Heart left ventricle (tissue), 13 donors: ENCODE measurements around the gene TRAPPC14.

Source experiments
- CTCF ChIP-seq, 12 donors: fragments of 200-600 bp; sonication (generic) in 4 of 12; IDR thresholded peaks; one replicate each; pipeline versions ENCODE4 v1.5.0 to v1.8.0; 2018 to 2022; ENCODE audit warnings: antibody characterized with exemption in 12 of 12, mild to moderate bottlenecking in 5 of 12
- POLR2A ChIP-seq, 2 donors: fragments of 450-650 bp; IDR thresholded peaks; one replicate each; pipeline ENCODE4 v1.6.1; 2017; ENCODE audit warnings: antibody characterized with exemption in 2 of 2, mild to moderate bottlenecking in 2 of 2, moderate library complexity in 2 of 2
- donor health status: ischemic (EF 13 %, LVEDD 7.1; RV severe dilation, severe dysfunction).
- donor health status: DM: no; HTN: yes; CAD: no.
- donor health status: DM: no; HTN: no; CAD: no.
- donor health status: ischemic (EF 25% LVEDD 6.9; RV normal size, moderate dysfunction).
- donor health status: ischemic (EF 25% LVEDD 5.7; RV mildly dilated, moderate dysfunction).
- donor health status: ischemic (EF 35%, LVEDD 5.7; RV mildly dilated, moderate dysfunction).
- donor health status: nonischemic (EF 11% LVEDD 7.7; RV severe dilation, severe dysfunction).
- donor health status: DM: yes; HTN: yes; CAD: no.
- donor health status: PGD.
- donor health status: ischemic (EF 29% LVEDD 5.4; RV normal size, mild dysfunction).
- donor health status: nonischemic (EF 23%, LVEDD 6.1; RV moderate dilation, normal function).

- TF ChIP-seq CTCF (IDR thresholded peaks at IDR 0.05) = no peak
- no peak for TF ChIP-seq POLR2A (IDR thresholded peaks at IDR 0.05)
Measured at GRCh38 chr7:100176096-100177044, 17.8 kb upstream of the TRAPPC14 start.
